SK-N-SH (cell line): ENCODE results near the gene SIDT2. TPM values are rescaled to one million over a fixed set of nuclear protein-coding genes. Genes with fewer than 3 reads are reported as not detected.

ENCODE experiments used
- CTCF ChIA-PET: fragments of 300-600, 350-600 bp; formaldehyde crosslinking; extraction: SDS; loops from one replicate; lab custom pipeline; 2021; lab: Yijun Ruan, JAX
- POLR2A ChIA-PET: fragments of 350-600 bp; sonication (Branson Sonifier 250); formaldehyde crosslinking; extraction: SDS; loops from one replicate; lab custom pipeline; 2020; ENCODE audit warnings: antibody characterized with exemption, inconsistent platforms; lab: Yijun Ruan, JAX
- DNase-seq: peaks from one replicate; pipeline ENCODE4 v3.0.0; 2012
- H2AFZ ChIP-seq: fragments of 200-600 bp; sonication (generic); 2 replicates; pipeline ENCODE4 v1.8.1; 2016; ENCODE audit warnings: antibody characterized with exemption, mild to moderate bottlenecking, low read depth
- H3F3A ChIP-seq: fragments of 200-600 bp; sonication (generic); replicated peaks from 2 replicates; pipeline ENCODE3; 2016; ENCODE audit warnings: antibody characterized with exemption, mild to moderate bottlenecking; ENCODE audit not compliant: insufficient read depth
- H3K27ac ChIP-seq, 2 experiments: fragments of 200-500 bp in 1 of 2; fragments of 200-600 bp in 1 of 2; sonication (Bioruptor generic) in 1 of 2; sonication (generic), shearing (Covaris generic) in 1 of 2; 2 replicates each; pipeline versions ENCODE4 v1.5.1 to v1.6.1; 2014 to 2016; ENCODE audit warnings: low read depth in 2 of 2, inconsistent platforms in 1 of 2, low read length in 1 of 2, mild to moderate bottlenecking in 1 of 2, mixed read lengths in 1 of 2
- H3K27me3 ChIP-seq: fragments of 200-600 bp; sonication (generic), shearing (Covaris generic); 2 replicates; pipeline ENCODE4 v1.6.1; 2016; ENCODE audit warnings: mixed run types; ENCODE audit not compliant: insufficient read depth
- H3K36me3 ChIP-seq, 2 experiments: fragments of 200-500 bp in 1 of 2; fragments of 200-600 bp in 1 of 2; sonication (Bioruptor generic) in 1 of 2; sonication (generic) in 1 of 2; replicated peaks in 1 of 2; 2 replicates each; pipeline versions ENCODE3 to v1.5.1; 2014 to 2016; ENCODE audit warnings: low read length in 1 of 2, mild to moderate bottlenecking in 1 of 2; ENCODE audit not compliant: insufficient read depth in 2 of 2, control insufficient read depth in 1 of 2
- H3K4me1 ChIP-seq, 2 experiments: fragments of 200-500 bp in 1 of 2; fragments of 200-600 bp in 1 of 2; sonication (Bioruptor generic) in 1 of 2; sonication (generic), shearing (Covaris generic) in 1 of 2; 2 replicates each; pipeline versions ENCODE4 v1.5.1 to v1.6.1; 2014 to 2016; ENCODE audit warnings: low read depth in 1 of 2, low read length in 1 of 2, mixed run types in 1 of 2; ENCODE audit not compliant: insufficient read depth in 2 of 2, control insufficient read depth in 1 of 2
- H3K4me2 ChIP-seq: fragments of 200-600 bp; sonication (generic), shearing (Covaris generic); 2 replicates; pipeline ENCODE4 v1.6.1; 2017; ENCODE audit warnings: mixed run types
- H3K4me3 ChIP-seq, 2 experiments: fragments of 200-500 bp in 1 of 2; fragments of 200-600 bp in 1 of 2; sonication (Bioruptor generic) in 1 of 2; sonication (generic), shearing (Covaris generic) in 1 of 2; 2 replicates each; pipeline versions ENCODE4 v1.5.1 to v1.8.1; 2014 to 2016; ENCODE audit warnings: low read depth in 2 of 2, inconsistent platforms in 1 of 2, low read length in 1 of 2, mild to moderate bottlenecking in 1 of 2, mixed read lengths in 1 of 2, moderate library complexity in 1 of 2
- H3K79me2 ChIP-seq: fragments of 200-600 bp; sonication (generic); 2 replicates; pipeline ENCODE4 v1.8.1; 2017; ENCODE audit warnings: mild to moderate bottlenecking; ENCODE audit not compliant: insufficient read depth
- H3K9ac ChIP-seq: fragments of 200-600 bp; sonication (generic); 2 replicates; pipeline ENCODE4 v1.6.1; 2017; ENCODE audit warnings: mixed run types
- H3K9me2 ChIP-seq: fragments of 200-600 bp; sonication (generic); 2 replicates; pipeline ENCODE4 v1.6.1; 2017; ENCODE audit warnings: mixed run types
- H3K9me3 ChIP-seq: fragments of 200-600 bp; sonication (generic); 2 replicates; pipeline ENCODE4 v1.6.1; 2017; ENCODE audit warnings: mixed run types, mild to moderate bottlenecking, moderate library complexity
- H4K20me1 ChIP-seq: fragments of 200-600 bp; sonication (generic); 2 replicates; pipeline ENCODE4 v1.6.1; 2017; ENCODE audit warnings: mild to moderate bottlenecking, mixed run types; ENCODE audit not compliant: insufficient read depth
- CHD2 ChIP-seq: fragments of 150-350 bp; IDR thresholded peaks from 2 replicates; pipeline ENCODE4 v1.6.1; 2018; ENCODE audit warnings: low read length; ENCODE audit not compliant: partially characterized antibody
- EZH2phosphoT487 ChIP-seq: fragments of 200-600 bp; sonication (generic); IDR thresholded peaks from 2 replicates; pipeline ENCODE4 v1.6.1; 2017; ENCODE audit warnings: low read depth, mixed run types, mild to moderate bottlenecking, antibody characterized with exemption, moderate library complexity, borderline replicate concordance
- FOSL2 ChIP-seq: IDR thresholded peaks from 2 replicates; pipeline ENCODE4 v1.4.0; 2012; ENCODE audit warnings: low read depth, mild to moderate bottlenecking, moderate library complexity, borderline replicate concordance
- FOXM1 ChIP-seq: IDR thresholded peaks from 2 replicates; pipeline ENCODE4 v1.4.0; 2012; ENCODE audit warnings: low read depth, mild to moderate bottlenecking
- GABPA ChIP-seq: IDR thresholded peaks from 2 replicates; pipeline ENCODE4 v1.4.0; 2012; ENCODE audit warnings: low read depth, mild to moderate bottlenecking
- MEF2A ChIP-seq: IDR thresholded peaks from 2 replicates; pipeline ENCODE4 v1.4.0; 2012; ENCODE audit warnings: low read depth, borderline replicate concordance
- NRF1 ChIP-seq: IDR thresholded peaks from 2 replicates; pipeline ENCODE4 v1.6.1; 2012; ENCODE audit warnings: low read depth, mild to moderate bottlenecking, low read length
- POLR2AphosphoS5 ChIP-seq: IDR thresholded peaks from 2 replicates; pipeline ENCODE4 v1.6.1; 2012; ENCODE audit warnings: low read depth, low read length
- RCOR1 ChIP-seq: fragments of 150-350 bp; IDR thresholded peaks from 2 replicates; pipeline ENCODE4 v1.6.1; 2017; ENCODE audit warnings: antibody characterized with exemption, low read length
- REST ChIP-seq: IDR thresholded peaks from 2 replicates; pipeline ENCODE4 v1.6.1; 2012; ENCODE audit warnings: mild to moderate bottlenecking, low read depth, low read length, moderate library complexity
- RFX5 ChIP-seq: IDR thresholded peaks from 2 replicates; pipeline ENCODE4 v1.6.1; 2012; ENCODE audit warnings: mild to moderate bottlenecking, improper control_type of control experiment, low read length
- TAF1 ChIP-seq: IDR thresholded peaks from 2 replicates; pipeline ENCODE4 v1.6.1; 2012; ENCODE audit warnings: low read depth, mild to moderate bottlenecking, low read length, moderate library complexity, borderline replicate concordance
- USF1 ChIP-seq: IDR thresholded peaks from 2 replicates; pipeline ENCODE4 v1.4.0; 2012; ENCODE audit warnings: low read depth, borderline replicate concordance
- WGBS: methylation state at CpG from one replicate; pipeline ENCODE4 v1.1.6; 2017; ENCODE audit warnings: low lambda C conversion rate; 5-methylcytosine and 5-hydroxymethylcytosine counted together
- polyA plus RNA-seq, 3 experiments: library from polyadenylated mRNA; depleted of rRNA; stranded (reverse); fragments of >200 nt; gene quantifications; 2 replicates each; pipeline ENCODE4 v1.2.3, GENCODE V29; 2012
- TF ChIP-seq, protein P1 (sequence below): IDR thresholded peaks from 2 replicates; pipeline ENCODE4 v1.4.0; 2012; ENCODE audit warnings: low read depth, borderline replicate concordance
- TF ChIP-seq, protein P2 (sequence below): fragments of 200-600 bp; sonication (generic); IDR thresholded peaks from 2 replicates; pipeline ENCODE4 v1.6.1; 2017; ENCODE audit warnings: antibody characterized with exemption, mild to moderate bottlenecking, moderate library complexity
- TF ChIP-seq, protein P3 (sequence below): fragments of 150-350 bp; IDR thresholded peaks from 2 replicates; pipeline ENCODE4 v1.6.1; 2016; ENCODE audit warnings: mild to moderate bottlenecking, low read depth, low read length
- TF ChIP-seq, protein P4 (sequence below): fragments of 150-350 bp; IDR thresholded peaks from 2 replicates; pipeline ENCODE4 v1.6.1; 2017; ENCODE audit warnings: antibody characterized with exemption, low read length, low read depth, borderline replicate concordance

Gene SIDT2
- polyA plus RNA-seq, 1 of the 3 experiments (the other 2 are of a cell fraction), result 17.5 TPM

- Histone ChIP-seq H2AFZ (no peak overlapping the region), H3K36me3 (peaks cover 7 to 18% of the 10 kb centered on the region in 2 experiments), H3K9ac (no peak overlapping the region), H3K9me2 (no peaks in the 10 kb centered on the region), H3K4me3 (no peak overlapping the region), H3K27me3 (no peaks in the 10 kb centered on the region), H4K20me1 (no peaks in the 10 kb centered on the region), H3F3A (peaks cover 19% of the 10 kb centered on the region), H3K9me3 (no peaks in the 10 kb centered on the region), H3K79me2 (no peaks in the 10 kb centered on the region), H3K4me2 (no peak overlapping the region), H3K27ac (no peak overlapping the region), H3K4me1 (no peaks in the 10 kb centered on the region)
- DNase-seq, result no peak
- TF ChIP-seq GABPA (no peak), REST (no peak), USF1 (no peak), POLR2AphosphoS5 (no peak), EZH2phosphoT487 (no peak), FOSL2 (no peak), NRF1 (no peak), RFX5 (no peak), RCOR1 (no peak), TAF1 (no peak), FOXM1 (no peak), CHD2 (no peak), MEF2A (no peak)
- TF ChIP-seq, protein P1, sequence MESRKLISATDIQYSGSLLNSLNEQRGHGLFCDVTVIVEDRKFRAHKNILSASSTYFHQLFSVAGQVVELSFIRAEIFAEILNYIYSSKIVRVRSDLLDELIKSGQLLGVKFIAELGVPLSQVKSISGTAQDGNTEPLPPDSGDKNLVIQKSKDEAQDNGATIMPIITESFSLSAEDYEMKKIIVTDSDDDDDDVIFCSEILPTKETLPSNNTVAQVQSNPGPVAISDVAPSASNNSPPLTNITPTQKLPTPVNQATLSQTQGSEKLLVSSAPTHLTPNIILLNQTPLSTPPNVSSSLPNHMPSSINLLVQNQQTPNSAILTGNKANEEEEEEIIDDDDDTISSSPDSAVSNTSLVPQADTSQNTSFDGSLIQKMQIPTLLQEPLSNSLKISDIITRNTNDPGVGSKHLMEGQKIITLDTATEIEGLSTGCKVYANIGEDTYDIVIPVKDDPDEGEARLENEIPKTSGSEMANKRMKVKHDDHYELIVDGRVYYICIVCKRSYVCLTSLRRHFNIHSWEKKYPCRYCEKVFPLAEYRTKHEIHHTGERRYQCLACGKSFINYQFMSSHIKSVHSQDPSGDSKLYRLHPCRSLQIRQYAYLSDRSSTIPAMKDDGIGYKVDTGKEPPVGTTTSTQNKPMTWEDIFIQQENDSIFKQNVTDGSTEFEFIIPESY, result no peak
- TF ChIP-seq, protein P2, sequence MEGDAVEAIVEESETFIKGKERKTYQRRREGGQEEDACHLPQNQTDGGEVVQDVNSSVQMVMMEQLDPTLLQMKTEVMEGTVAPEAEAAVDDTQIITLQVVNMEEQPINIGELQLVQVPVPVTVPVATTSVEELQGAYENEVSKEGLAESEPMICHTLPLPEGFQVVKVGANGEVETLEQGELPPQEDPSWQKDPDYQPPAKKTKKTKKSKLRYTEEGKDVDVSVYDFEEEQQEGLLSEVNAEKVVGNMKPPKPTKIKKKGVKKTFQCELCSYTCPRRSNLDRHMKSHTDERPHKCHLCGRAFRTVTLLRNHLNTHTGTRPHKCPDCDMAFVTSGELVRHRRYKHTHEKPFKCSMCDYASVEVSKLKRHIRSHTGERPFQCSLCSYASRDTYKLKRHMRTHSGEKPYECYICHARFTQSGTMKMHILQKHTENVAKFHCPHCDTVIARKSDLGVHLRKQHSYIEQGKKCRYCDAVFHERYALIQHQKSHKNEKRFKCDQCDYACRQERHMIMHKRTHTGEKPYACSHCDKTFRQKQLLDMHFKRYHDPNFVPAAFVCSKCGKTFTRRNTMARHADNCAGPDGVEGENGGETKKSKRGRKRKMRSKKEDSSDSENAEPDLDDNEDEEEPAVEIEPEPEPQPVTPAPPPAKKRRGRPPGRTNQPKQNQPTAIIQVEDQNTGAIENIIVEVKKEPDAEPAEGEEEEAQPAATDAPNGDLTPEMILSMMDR, result no peak
- TF ChIP-seq, protein P3, sequence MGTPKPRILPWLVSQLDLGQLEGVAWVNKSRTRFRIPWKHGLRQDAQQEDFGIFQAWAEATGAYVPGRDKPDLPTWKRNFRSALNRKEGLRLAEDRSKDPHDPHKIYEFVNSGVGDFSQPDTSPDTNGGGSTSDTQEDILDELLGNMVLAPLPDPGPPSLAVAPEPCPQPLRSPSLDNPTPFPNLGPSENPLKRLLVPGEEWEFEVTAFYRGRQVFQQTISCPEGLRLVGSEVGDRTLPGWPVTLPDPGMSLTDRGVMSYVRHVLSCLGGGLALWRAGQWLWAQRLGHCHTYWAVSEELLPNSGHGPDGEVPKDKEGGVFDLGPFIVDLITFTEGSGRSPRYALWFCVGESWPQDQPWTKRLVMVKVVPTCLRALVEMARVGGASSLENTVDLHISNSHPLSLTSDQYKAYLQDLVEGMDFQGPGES, result no peak
- TF ChIP-seq, protein P4, sequence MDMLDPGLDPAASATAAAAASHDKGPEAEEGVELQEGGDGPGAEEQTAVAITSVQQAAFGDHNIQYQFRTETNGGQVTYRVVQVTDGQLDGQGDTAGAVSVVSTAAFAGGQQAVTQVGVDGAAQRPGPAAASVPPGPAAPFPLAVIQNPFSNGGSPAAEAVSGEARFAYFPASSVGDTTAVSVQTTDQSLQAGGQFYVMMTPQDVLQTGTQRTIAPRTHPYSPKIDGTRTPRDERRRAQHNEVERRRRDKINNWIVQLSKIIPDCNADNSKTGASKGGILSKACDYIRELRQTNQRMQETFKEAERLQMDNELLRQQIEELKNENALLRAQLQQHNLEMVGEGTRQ, result no peak
- CTCF ChIA-PET, result interaction anchor here (2.5 kb wide), 1 partner anchor 16 kb away, joined by 7 read pairs; no protein-coding TSS in a partner anchor
- POLR2A ChIA-PET, result no interaction called here
- WGBS, result 89% methylated on average over 3 of the region's 3 CpGs
These were observed 32.1 kb downstream of the SIDT2 start for GRCh38 chr11:117210620-117211019.
